HepG2 (cell line): ENCODE results near the gene BRAF. TPM values are rescaled to one million over a fixed set of nuclear protein-coding genes. Genes with fewer than 3 reads are reported as not detected.

Experiments used
- ARID2 ChIP-seq: sonication (generic); formaldehyde crosslinking; IDR thresholded peaks from 2 replicates; pipeline ENCODE4 v1.8.1; 2022; ENCODE audit warnings: mild to moderate bottlenecking, missing genetic modification reagents, borderline replicate concordance
- ATF3 ChIP-seq: sonication (generic); formaldehyde crosslinking; IDR thresholded peaks from 2 replicates; pipeline ENCODE4 v1.4.0; 2020; ENCODE audit warnings: missing genetic modification reagents
- CHCHD3 ChIP-seq: sonication (generic); formaldehyde crosslinking; IDR thresholded peaks from 2 replicates; pipeline ENCODE4 v1.8.0; 2022; ENCODE audit warnings: mild to moderate bottlenecking, missing genetic modification reagents, moderate library complexity
- EED ChIP-seq: sonication (generic); formaldehyde crosslinking; IDR thresholded peaks from 2 replicates; pipeline ENCODE4 v1.5.0; 2020; ENCODE audit warnings: mild to moderate bottlenecking, missing genetic modification reagents
- GPN1 ChIP-seq: sonication (generic); formaldehyde crosslinking; IDR thresholded peaks from 2 replicates; pipeline ENCODE4 v1.5.1; 2020; ENCODE audit warnings: missing genetic modification reagents, borderline replicate concordance
- GTF2F1 ChIP-seq: fragments of 150-350 bp; IDR thresholded peaks from 2 replicates; pipeline ENCODE4 v1.6.1; 2014; ENCODE audit warnings: low read length
- JUNB ChIP-seq: sonication (generic); formaldehyde crosslinking; IDR thresholded peaks from 2 replicates; pipeline ENCODE4 v1.8.0; 2022; ENCODE audit warnings: missing genetic modification reagents, mild to moderate bottlenecking, borderline replicate concordance
- KLF15 ChIP-seq: sonication (generic); formaldehyde crosslinking; IDR thresholded peaks from 2 replicates; pipeline ENCODE4 v1.8.1; 2023; ENCODE audit warnings: borderline replicate concordance, mild to moderate bottlenecking, inconsistent platforms, missing genetic modification reagents, mixed read lengths
- MAX ChIP-seq: IDR thresholded peaks from 2 replicates; pipeline ENCODE4 v1.6.1; 2012; ENCODE audit warnings: inconsistent platforms
- MEF2D ChIP-seq: sonication (generic); formaldehyde crosslinking; IDR thresholded peaks from 2 replicates; pipeline ENCODE4 v1.5.1; 2020; ENCODE audit warnings: mild to moderate bottlenecking, missing genetic modification reagents
- NCOA1 ChIP-seq: sonication (generic); formaldehyde crosslinking; IDR thresholded peaks from 2 replicates; pipeline ENCODE4 v1.9.0; 2021; ENCODE audit warnings: missing genetic modification reagents
- SMARCE1 ChIP-seq: fragments of 450-650 bp; IDR thresholded peaks from 2 replicates; pipeline ENCODE4 v1.6.1; 2017; ENCODE audit warnings: borderline replicate concordance
- U2AF2 ChIP-seq: fragments of 200-400 bp; formaldehyde crosslinking; IDR thresholded peaks from 2 replicates; pipeline ENCODE4 v1.6.1; 2017; ENCODE audit warnings: low read depth, mild to moderate bottlenecking, low read length
- ZFP90 ChIP-seq: sonication (generic); formaldehyde crosslinking; IDR thresholded peaks from 2 replicates; pipeline ENCODE4 v1.8.0; 2022; ENCODE audit warnings: missing genetic modification reagents, mild to moderate bottlenecking, inconsistent platforms, borderline replicate concordance
- ZNF12 ChIP-seq: sonication (generic); formaldehyde crosslinking; IDR thresholded peaks from 2 replicates; pipeline ENCODE4 v1.5.0; 2020; ENCODE audit warnings: missing genetic modification reagents
- ZNF281 ChIP-seq: sonication (generic); formaldehyde crosslinking; IDR thresholded peaks from 2 replicates; pipeline ENCODE4 v1.4.0; 2020; ENCODE audit warnings: missing genetic modification reagents, borderline replicate concordance
- ZNF317 ChIP-seq: sonication (generic); formaldehyde crosslinking; IDR thresholded peaks from 2 replicates; pipeline ENCODE4 v1.5.0; 2020; ENCODE audit warnings: mild to moderate bottlenecking, missing genetic modification reagents
- ZNF841 ChIP-seq: sonication (generic); formaldehyde crosslinking; IDR thresholded peaks from 2 replicates; pipeline ENCODE4 v1.8.1; 2023; ENCODE audit warnings: missing genetic modification reagents, borderline replicate concordance
- ZSCAN20 ChIP-seq: sonication (generic); formaldehyde crosslinking; IDR thresholded peaks from 2 replicates; pipeline ENCODE4 v1.4.0; 2020; ENCODE audit warnings: missing genetic modification reagents, mild to moderate bottlenecking, borderline replicate concordance
- polyA plus RNA-seq, 8 experiments: library from polyadenylated mRNA; depleted of rRNA in 3 of 8; stranded (reverse) in 7 of 8; unstranded in 1 of 8; fragments of >200 nt; fragmentation: Illumina TruSeq in 4 of 8; extraction: Trizol in 4 of 8; gene quantifications; 2 replicates each; pipeline versions ENCODE4 v1.2.1 to v1.2.3, GENCODE V29; 2011 to 2016; ENCODE audit warnings: low read depth in 4 of 8, missing spikeins in 1 of 8, mixed read lengths in 1 of 8; ENCODE audit not compliant: insufficient read depth in 1 of 8
- total RNA-seq, 5 experiments: library from RNA; depleted of rRNA; stranded (reverse); fragments of >200 nt; fragmentation: Illumina TruSeq; extraction: Trizol; gene quantifications; 2 replicates each; pipeline ENCODE4 v1.2.3, GENCODE V29; 2016; ENCODE audit warnings: low read depth in 1 of 5
- TF ChIP-seq, protein P1 (sequence below), 2 experiments: IDR thresholded peaks; 2 replicates each; pipeline ENCODE4 v1.6.1; 2011 to 2012; ENCODE audit warnings: low read length in 2 of 2, borderline replicate concordance in 1 of 2, low read depth in 1 of 2, mild to moderate bottlenecking in 1 of 2, moderate library complexity in 1 of 2
- TF ChIP-seq, protein P2 (sequence below): sonication (generic); formaldehyde crosslinking; IDR thresholded peaks from 2 replicates; pipeline ENCODE4 v1.8.1; 2023; ENCODE audit warnings: mild to moderate bottlenecking, inconsistent platforms, moderate library complexity, missing genetic modification reagents, borderline replicate concordance

The BRAF gene
- total and polyA plus RNA-seq, 2 of the 13 experiments (the other 11 are each of a cell fraction or from before 2014, with no cell fraction given), result 12.5 to 13.4 TPM

DNA sequence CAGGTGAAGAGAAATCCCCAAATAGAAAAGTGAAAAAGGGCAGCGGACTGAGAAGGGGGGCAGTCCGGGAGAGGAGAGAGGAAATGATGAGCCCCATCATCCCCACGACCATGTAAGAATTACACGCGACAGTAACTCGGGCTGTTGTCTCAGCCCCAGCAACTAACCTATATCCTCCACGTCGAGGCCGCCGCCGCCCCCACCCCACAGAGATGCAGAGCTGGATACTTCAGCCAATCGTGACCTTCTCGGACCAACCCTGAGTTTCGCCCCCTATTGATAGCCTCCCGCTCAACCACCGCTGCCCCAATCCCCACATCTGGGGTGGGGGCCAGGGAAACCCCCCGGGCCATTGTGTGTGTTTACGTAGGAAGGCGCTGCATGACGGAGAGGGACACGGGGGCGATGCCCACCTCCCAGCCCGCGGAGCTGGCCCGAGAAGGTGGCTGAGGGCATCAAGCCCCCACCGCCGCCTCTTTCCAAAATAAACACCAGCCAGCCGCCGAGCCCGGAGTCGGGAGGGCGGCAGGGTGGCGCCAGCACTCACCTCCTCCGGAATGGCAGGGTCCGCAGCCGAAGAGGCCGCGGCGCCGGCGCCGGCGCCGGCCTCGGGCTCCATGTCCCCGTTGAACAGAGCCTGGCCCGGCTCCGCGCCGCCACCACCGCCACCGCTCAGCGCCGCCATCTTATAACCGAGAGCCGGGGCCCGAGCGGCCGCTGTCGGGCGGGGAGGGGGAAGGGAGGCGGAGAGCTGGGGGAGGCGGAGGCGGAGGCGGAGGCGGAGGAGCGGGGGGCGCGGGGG is 509 bp downstream of the BRAF start (continued):
- TF ChIP-seq, protein P1, sequence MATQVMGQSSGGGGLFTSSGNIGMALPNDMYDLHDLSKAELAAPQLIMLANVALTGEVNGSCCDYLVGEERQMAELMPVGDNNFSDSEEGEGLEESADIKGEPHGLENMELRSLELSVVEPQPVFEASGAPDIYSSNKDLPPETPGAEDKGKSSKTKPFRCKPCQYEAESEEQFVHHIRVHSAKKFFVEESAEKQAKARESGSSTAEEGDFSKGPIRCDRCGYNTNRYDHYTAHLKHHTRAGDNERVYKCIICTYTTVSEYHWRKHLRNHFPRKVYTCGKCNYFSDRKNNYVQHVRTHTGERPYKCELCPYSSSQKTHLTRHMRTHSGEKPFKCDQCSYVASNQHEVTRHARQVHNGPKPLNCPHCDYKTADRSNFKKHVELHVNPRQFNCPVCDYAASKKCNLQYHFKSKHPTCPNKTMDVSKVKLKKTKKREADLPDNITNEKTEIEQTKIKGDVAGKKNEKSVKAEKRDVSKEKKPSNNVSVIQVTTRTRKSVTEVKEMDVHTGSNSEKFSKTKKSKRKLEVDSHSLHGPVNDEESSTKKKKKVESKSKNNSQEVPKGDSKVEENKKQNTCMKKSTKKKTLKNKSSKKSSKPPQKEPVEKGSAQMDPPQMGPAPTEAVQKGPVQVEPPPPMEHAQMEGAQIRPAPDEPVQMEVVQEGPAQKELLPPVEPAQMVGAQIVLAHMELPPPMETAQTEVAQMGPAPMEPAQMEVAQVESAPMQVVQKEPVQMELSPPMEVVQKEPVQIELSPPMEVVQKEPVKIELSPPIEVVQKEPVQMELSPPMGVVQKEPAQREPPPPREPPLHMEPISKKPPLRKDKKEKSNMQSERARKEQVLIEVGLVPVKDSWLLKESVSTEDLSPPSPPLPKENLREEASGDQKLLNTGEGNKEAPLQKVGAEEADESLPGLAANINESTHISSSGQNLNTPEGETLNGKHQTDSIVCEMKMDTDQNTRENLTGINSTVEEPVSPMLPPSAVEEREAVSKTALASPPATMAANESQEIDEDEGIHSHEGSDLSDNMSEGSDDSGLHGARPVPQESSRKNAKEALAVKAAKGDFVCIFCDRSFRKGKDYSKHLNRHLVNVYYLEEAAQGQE (IDR thresholded peaks at IDR 0.05; ENCODE audit: borderline replicate concordance in 1 of 2, low read depth in 1 of 2, low read length in 2 of 2), result no peak
- TF ChIP-seq GPN1 (CRISPR knock-in tag) (no peak), MAX (peak; percentile 47; the same call in 1 of the 2 replicates), ARID2 (CRISPR knock-in tag) (no peak), ZNF317 (CRISPR knock-in tag) (no peak), ZNF12 (CRISPR knock-in tag) (no peak), ZNF841 (CRISPR knock-in tag) (no peak), SMARCE1 (no peak), JUNB (CRISPR knock-in tag) (no peak), U2AF2 (no peak), ZFP90 (CRISPR knock-in tag) (0 out of 2 replicates have a peak, but pooled peaks have one; percentile 59), GTF2F1 (no peak), KLF15 (CRISPR knock-in tag) (no peak), NCOA1 (CRISPR knock-in tag) (no peak), MEF2D (CRISPR knock-in tag) (no peak), ZSCAN20 (CRISPR knock-in tag) (peak; percentile 89), ZNF281 (CRISPR knock-in tag) (0 out of 2 replicates have a peak, but pooled peaks have one; percentile 29), EED (CRISPR knock-in tag) (no peak), ATF3 (CRISPR knock-in tag) (no peak), CHCHD3 (0 out of 2 replicates have a peak, but pooled peaks have one; percentile 43)
- TF ChIP-seq, protein P2, sequence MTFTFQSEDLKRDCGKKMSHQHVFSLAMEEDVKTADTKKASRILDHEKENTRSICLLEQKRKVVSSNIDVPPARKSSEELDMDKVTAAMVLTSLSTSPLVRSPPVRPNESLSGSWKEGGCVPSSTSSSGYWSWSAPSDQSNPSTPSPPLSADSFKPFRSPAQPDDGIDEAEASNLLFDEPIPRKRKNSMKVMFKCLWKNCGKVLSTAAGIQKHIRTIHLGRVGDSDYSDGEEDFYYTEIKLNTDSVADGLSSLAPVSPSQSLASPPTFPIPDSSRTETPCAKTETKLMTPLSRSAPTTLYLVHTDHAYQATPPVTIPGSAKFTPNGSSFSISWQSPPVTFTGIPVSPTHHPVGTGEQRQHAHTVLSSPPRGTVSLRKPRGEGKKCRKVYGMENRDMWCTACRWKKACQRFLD (CRISPR knock-in tag), result no peak
